HepG2 (cell line): ENCODE results near the gene C20orf96. TPM values are rescaled to one million over a fixed set of nuclear protein-coding genes. Genes with fewer than 3 reads are reported as not detected.
A peak's percentile ranks its signal among the peaks of the same experiment; 100 is the strongest.

Source experiments
- ARHGAP35 ChIP-seq: sonication (generic); formaldehyde crosslinking; IDR thresholded peaks from 2 replicates; pipeline ENCODE4 v1.9.0; 2022; ENCODE audit warnings: mild to moderate bottlenecking, inconsistent platforms, moderate library complexity, missing genetic modification reagents, borderline replicate concordance
- FOSL1 ChIP-seq: sonication (generic); formaldehyde crosslinking; IDR thresholded peaks from 2 replicates; pipeline ENCODE4 v1.9.0; 2021; ENCODE audit warnings: missing genetic modification reagents, borderline replicate concordance
- GABPA ChIP-seq, 2 experiments: IDR thresholded peaks; 2 replicates each; pipeline ENCODE4 v1.6.1; 2011 to 2016; ENCODE audit warnings: low read depth in 2 of 2, low read length in 1 of 2, missing biosample characterization in 1 of 2, missing genetic modification characterization in 1 of 2
- IKZF4 ChIP-seq: sonication (generic); formaldehyde crosslinking; IDR thresholded peaks from 2 replicates; pipeline ENCODE4 v1.5.1; 2020; ENCODE audit warnings: borderline replicate concordance, mild to moderate bottlenecking, low read depth, missing genetic modification reagents; ENCODE audit errors: not compliant biosample characterization
- MTF1 ChIP-seq: sonication (generic); formaldehyde crosslinking; IDR thresholded peaks from 2 replicates; pipeline ENCODE4 v1.5.0; 2020; ENCODE audit warnings: missing genetic modification reagents
- MXD3 ChIP-seq: IDR thresholded peaks from 2 replicates; pipeline ENCODE4 v1.6.1; 2016; ENCODE audit warnings: mild to moderate bottlenecking, missing biosample characterization, missing genetic modification reagents
- NFKB2 ChIP-seq: sonication (generic); formaldehyde crosslinking; IDR thresholded peaks from 2 replicates; pipeline ENCODE4 v1.4.0; 2020; ENCODE audit warnings: missing genetic modification reagents, borderline replicate concordance
- POLR2AphosphoS2 ChIP-seq: IDR thresholded peaks from 2 replicates; pipeline ENCODE4 v1.6.1; 2011; ENCODE audit warnings: low read depth, low read length, improper control_type of control experiment
- SRY ChIP-seq: sonication (generic); formaldehyde crosslinking; IDR thresholded peaks from 2 replicates; pipeline ENCODE4 v1.8.0; 2022; ENCODE audit warnings: mild to moderate bottlenecking, missing genetic modification reagents
- ZNF260 ChIP-seq: sonication (generic); formaldehyde crosslinking; IDR thresholded peaks from 2 replicates; pipeline ENCODE4 v1.4.0; 2020; ENCODE audit warnings: missing genetic modification reagents, low read depth, mild to moderate bottlenecking, borderline replicate concordance
- ZNF788 ChIP-seq: sonication (generic); formaldehyde crosslinking; IDR thresholded peaks from 2 replicates; pipeline ENCODE4 v1.5.0; 2020; ENCODE audit warnings: mild to moderate bottlenecking, missing genetic modification reagents, borderline replicate concordance
- polyA plus RNA-seq, 8 experiments: library from polyadenylated mRNA; depleted of rRNA in 3 of 8; stranded (reverse) in 7 of 8; unstranded in 1 of 8; fragments of >200 nt; fragmentation: Illumina TruSeq in 4 of 8; extraction: Trizol in 4 of 8; gene quantifications; 2 replicates each; pipeline versions ENCODE4 v1.2.1 to v1.2.3, GENCODE V29; 2011 to 2016; ENCODE audit warnings: low read depth in 4 of 8, missing spikeins in 1 of 8, mixed read lengths in 1 of 8; ENCODE audit not compliant: insufficient read depth in 1 of 8
- total RNA-seq, 5 experiments: library from RNA; depleted of rRNA; stranded (reverse); fragments of >200 nt; fragmentation: Illumina TruSeq; extraction: Trizol; gene quantifications; 2 replicates each; pipeline ENCODE4 v1.2.3, GENCODE V29; 2016; ENCODE audit warnings: low read depth in 1 of 5
- TF ChIP-seq, protein P1 (sequence below): sonication (generic); formaldehyde crosslinking; IDR thresholded peaks from one replicate; pipeline ENCODE4 v1.5.1; 2020; ENCODE audit warnings: mild to moderate bottlenecking, missing genetic modification reagents; ENCODE audit errors: not compliant biosample characterization
- TF ChIP-seq, protein P2 (sequence below): sonication (generic); formaldehyde crosslinking; IDR thresholded peaks from 2 replicates; pipeline ENCODE4 v1.9.0; 2022; ENCODE audit warnings: missing genetic modification reagents, mild to moderate bottlenecking, borderline replicate concordance
- TF ChIP-seq, protein P3 (sequence below): sonication (generic); formaldehyde crosslinking; IDR thresholded peaks from 2 replicates; pipeline ENCODE4 v1.5.0; 2020; ENCODE audit warnings: missing genetic modification reagents

C20orf96 gene
- total and polyA plus RNA-seq, 2 of the 13 experiments (the other 11 are each of a cell fraction or from before 2014, with no cell fraction given) = 3.8 to 20.6 TPM

- TF ChIP-seq, protein P1, sequence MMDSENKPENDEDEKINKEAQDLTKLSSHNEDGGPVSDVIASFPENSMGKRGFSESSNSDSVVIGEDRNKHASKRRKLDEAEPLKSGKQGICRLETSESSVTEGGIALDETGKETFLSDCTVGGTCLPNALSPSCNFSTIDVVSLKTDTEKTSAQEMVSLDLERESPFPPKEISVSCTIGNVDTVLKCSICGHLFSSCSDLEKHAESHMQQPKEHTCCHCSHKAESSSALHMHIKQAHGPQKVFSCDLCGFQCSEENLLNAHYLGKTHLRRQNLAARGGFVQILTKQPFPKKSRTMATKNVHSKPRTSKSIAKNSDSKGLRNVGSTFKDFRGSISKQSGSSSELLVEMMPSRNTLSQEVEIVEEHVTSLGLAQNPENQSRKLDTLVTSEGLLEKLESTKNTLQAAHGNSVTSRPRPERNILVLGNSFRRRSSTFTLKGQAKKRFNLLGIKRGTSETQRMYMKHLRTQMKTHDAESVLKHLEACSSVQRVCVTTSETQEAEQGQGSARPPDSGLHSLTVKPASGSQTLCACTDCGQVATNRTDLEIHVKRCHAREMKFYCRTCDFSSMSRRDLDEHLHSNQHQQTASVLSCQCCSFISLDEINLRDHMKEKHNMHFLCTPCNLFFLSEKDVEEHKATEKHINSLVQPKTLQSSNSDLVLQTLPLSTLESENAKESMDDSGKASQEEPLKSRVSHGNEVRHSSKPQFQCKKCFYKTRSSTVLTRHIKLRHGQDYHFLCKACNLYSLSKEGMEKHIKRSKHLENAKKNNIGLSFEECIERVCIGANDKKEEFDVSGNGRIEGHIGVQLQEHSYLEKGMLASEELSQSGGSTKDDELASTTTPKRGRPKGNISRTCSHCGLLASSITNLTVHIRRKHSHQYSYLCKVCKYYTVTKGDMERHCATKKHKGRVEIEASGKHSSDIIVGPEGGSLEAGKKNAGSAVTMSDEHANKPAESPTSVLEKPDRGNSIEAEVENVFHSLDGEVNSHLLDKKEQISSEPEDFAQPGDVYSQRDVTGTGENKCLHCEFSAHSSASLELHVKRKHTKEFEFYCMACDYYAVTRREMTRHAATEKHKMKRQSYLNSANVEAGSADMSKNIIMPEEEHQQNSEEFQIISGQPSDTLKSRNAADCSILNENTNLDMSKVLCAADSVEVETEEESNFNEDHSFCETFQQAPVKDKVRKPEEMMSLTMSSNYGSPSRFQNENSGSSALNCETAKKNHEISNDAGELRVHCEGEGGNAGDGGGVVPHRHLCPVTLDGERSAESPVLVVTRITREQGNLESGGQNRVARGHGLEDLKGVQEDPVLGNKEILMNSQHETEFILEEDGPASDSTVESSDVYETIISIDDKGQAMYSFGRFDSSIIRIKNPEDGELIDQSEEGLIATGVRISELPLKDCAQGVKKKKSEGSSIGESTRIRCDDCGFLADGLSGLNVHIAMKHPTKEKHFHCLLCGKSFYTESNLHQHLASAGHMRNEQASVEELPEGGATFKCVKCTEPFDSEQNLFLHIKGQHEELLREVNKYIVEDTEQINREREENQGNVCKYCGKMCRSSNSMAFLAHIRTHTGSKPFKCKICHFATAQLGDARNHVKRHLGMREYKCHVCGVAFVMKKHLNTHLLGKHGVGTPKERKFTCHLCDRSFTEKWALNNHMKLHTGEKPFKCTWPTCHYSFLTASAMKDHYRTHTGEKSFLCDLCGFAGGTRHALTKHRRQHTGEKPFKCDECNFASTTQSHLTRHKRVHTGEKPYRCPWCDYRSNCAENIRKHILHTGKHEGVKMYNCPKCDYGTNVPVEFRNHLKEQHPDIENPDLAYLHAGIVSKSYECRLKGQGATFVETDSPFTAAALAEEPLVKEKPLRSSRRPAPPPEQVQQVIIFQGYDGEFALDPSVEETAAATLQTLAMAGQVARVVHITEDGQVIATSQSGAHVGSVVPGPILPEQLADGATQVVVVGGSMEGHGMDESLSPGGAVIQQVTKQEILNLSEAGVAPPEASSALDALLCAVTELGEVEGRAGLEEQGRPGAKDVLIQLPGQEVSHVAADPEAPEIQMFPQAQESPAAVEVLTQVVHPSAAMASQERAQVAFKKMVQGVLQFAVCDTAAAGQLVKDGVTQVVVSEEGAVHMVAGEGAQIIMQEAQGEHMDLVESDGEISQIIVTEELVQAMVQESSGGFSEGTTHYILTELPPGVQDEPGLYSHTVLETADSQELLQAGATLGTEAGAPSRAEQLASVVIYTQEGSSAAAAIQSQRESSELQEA (CRISPR knock-in tag) = peak; percentile 98
- peak; percentile 93 for TF ChIP-seq IKZF4 (CRISPR knock-in tag)
- peak; percentile 98 for TF ChIP-seq ARHGAP35 (CRISPR knock-in tag)
- TF ChIP-seq MXD3 (CRISPR knock-in tag) = peak; percentile 99
- peak; percentile 92 for TF ChIP-seq SRY (CRISPR knock-in tag)
- TF ChIP-seq NFKB2 (CRISPR knock-in tag) = peak; percentile 99
- TF ChIP-seq ZNF788 (CRISPR knock-in tag) = peak; percentile 99
- no peak; the same call in 1 of the 2 replicates for TF ChIP-seq ZNF260 (CRISPR knock-in tag)
- TF ChIP-seq, protein P2, sequence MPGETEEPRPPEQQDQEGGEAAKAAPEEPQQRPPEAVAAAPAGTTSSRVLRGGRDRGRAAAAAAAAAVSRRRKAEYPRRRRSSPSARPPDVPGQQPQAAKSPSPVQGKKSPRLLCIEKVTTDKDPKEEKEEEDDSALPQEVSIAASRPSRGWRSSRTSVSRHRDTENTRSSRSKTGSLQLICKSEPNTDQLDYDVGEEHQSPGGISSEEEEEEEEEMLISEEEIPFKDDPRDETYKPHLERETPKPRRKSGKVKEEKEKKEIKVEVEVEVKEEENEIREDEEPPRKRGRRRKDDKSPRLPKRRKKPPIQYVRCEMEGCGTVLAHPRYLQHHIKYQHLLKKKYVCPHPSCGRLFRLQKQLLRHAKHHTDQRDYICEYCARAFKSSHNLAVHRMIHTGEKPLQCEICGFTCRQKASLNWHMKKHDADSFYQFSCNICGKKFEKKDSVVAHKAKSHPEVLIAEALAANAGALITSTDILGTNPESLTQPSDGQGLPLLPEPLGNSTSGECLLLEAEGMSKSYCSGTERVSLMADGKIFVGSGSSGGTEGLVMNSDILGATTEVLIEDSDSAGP (CRISPR knock-in tag) = peak; percentile 95
- TF ChIP-seq FOSL1 (CRISPR knock-in tag) = peak; percentile 66; the same call in 1 of the 2 replicates
- peak; percentile 31 for TF ChIP-seq GABPA (IDR thresholded peaks at IDR 0.05; ENCODE audit: low read depth, low read length)
- TF ChIP-seq GABPA (CRISPR knock-in tag; IDR thresholded peaks at IDR 0.05; ENCODE audit: low read depth) = peak; percentile 77
- TF ChIP-seq MTF1 = peak; percentile 92
- TF ChIP-seq POLR2AphosphoS2 = no peak
- TF ChIP-seq, protein P3, sequence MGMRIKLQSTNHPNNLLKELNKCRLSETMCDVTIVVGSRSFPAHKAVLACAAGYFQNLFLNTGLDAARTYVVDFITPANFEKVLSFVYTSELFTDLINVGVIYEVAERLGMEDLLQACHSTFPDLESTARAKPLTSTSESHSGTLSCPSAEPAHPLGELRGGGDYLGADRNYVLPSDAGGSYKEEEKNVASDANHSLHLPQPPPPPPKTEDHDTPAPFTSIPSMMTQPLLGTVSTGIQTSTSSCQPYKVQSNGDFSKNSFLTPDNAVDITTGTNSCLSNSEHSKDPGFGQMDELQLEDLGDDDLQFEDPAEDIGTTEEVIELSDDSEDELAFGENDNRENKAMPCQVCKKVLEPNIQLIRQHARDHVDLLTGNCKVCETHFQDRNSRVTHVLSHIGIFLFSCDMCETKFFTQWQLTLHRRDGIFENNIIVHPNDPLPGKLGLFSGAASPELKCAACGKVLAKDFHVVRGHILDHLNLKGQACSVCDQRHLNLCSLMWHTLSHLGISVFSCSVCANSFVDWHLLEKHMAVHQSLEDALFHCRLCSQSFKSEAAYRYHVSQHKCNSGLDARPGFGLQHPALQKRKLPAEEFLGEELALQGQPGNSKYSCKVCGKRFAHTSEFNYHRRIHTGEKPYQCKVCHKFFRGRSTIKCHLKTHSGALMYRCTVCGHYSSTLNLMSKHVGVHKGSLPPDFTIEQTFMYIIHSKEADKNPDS (CRISPR knock-in tag) = no peak; the same call in 1 of the 2 replicates
Measured at GRCh38 chr20:297098-297924, 6.8 kb upstream of the C20orf96 start, which contains the start of gene ZCCHC3 (continued).
